Astrocyte (in vitro differentiated cells and primary cell): ENCODE measurements around the gene KLB. TPM values are rescaled to one million over a fixed set of nuclear protein-coding genes. Genes with fewer than 3 reads are reported as not detected.

Source experiments
- DNase-seq: peaks from one replicate; pipeline ENCODE4 v3.0.0-alpha.2; 2010; ENCODE audit warnings: low read depth
- FAIRE-seq: peaks from 2 replicates; lab custom pipeline; 2011; peaks lifted over from hg19 to GRCh38; lab: Jason Lieb, UNC
- H2AFZ ChIP-seq: 2 replicates; pipeline ENCODE4 v1.6.0; 2012; ENCODE audit warnings: low read depth, low read length, inconsistent platforms
- H3K27ac ChIP-seq: 2 replicates; pipeline ENCODE4 v1.5.1; 2011; ENCODE audit warnings: low read depth, low read length, inconsistent platforms
- H3K27me3 ChIP-seq: 2 replicates; pipeline ENCODE4 v1.6.0; 2011; ENCODE audit warnings: low read length, inconsistent platforms; ENCODE audit not compliant: insufficient read depth
- H3K36me3 ChIP-seq: 2 replicates; pipeline ENCODE4 v1.5.1; 2011; ENCODE audit warnings: low read length, inconsistent platforms; ENCODE audit not compliant: insufficient read depth
- H3K4me1 ChIP-seq: 2 replicates; pipeline ENCODE4 v1.5.1; 2011; ENCODE audit warnings: low read length, inconsistent platforms; ENCODE audit not compliant: insufficient read depth
- H3K4me2 ChIP-seq: 2 replicates; pipeline ENCODE4 v1.6.0; 2012; ENCODE audit warnings: low read length, inconsistent platforms
- H3K4me3 ChIP-seq: 2 replicates; pipeline ENCODE4 v1.5.1; 2011; ENCODE audit warnings: low read depth, mild to moderate bottlenecking, low read length, inconsistent platforms; ENCODE audit not compliant: insufficient read depth
- H3K79me2 ChIP-seq: 2 replicates; pipeline ENCODE4 v1.6.0; 2012; ENCODE audit warnings: mild to moderate bottlenecking, low read length, inconsistent platforms; ENCODE audit not compliant: insufficient read depth
- H3K9ac ChIP-seq: 2 replicates; pipeline ENCODE4 v1.6.0; 2012; ENCODE audit warnings: mild to moderate bottlenecking, low read length, inconsistent platforms
- H3K9me3 ChIP-seq: 2 replicates; pipeline ENCODE4 v1.5.1; 2012; ENCODE audit warnings: low read depth, mild to moderate bottlenecking, low read length, inconsistent platforms; ENCODE audit not compliant: insufficient read depth
- H4K20me1 ChIP-seq: 2 replicates; pipeline ENCODE4 v1.6.0; 2012; ENCODE audit warnings: low read length, inconsistent platforms; ENCODE audit not compliant: insufficient read depth
- H3K27ac Mint-ChIP-seq: one replicate; pipeline ENCODE4 v1.8.0; 2021; ENCODE audit warnings: mild to moderate bottlenecking, mixed read lengths; ENCODE audit not compliant: unreplicated experiment
- H3K27me3 Mint-ChIP-seq: one replicate; pipeline ENCODE4 v1.8.0; 2021; ENCODE audit warnings: low read depth, mixed read lengths; ENCODE audit not compliant: unreplicated experiment
- H3K36me3 Mint-ChIP-seq: one replicate; pipeline ENCODE4 v1.8.0; 2021; ENCODE audit warnings: low read depth, mixed read lengths; ENCODE audit not compliant: unreplicated experiment
- H3K4me1 Mint-ChIP-seq: one replicate; pipeline ENCODE4 v1.8.0; 2021; ENCODE audit warnings: low read depth, mixed read lengths; ENCODE audit not compliant: unreplicated experiment
- H3K4me3 Mint-ChIP-seq: one replicate; pipeline ENCODE4 v1.8.0; 2021; ENCODE audit warnings: mild to moderate bottlenecking, moderate library complexity, mixed read lengths; ENCODE audit not compliant: unreplicated experiment
- H3K9me3 Mint-ChIP-seq: one replicate; pipeline ENCODE4 v1.8.0; 2021; ENCODE audit warnings: mild to moderate bottlenecking, mixed read lengths; ENCODE audit not compliant: unreplicated experiment
- CTCF ChIP-seq: IDR thresholded peaks from 2 replicates; pipeline ENCODE4 v1.5.1; 2011; ENCODE audit warnings: low read depth, mild to moderate bottlenecking, inconsistent platforms, low read length, moderate library complexity; ENCODE audit not compliant: insufficient read depth
- EZH2 ChIP-seq: IDR thresholded peaks from 2 replicates; pipeline ENCODE4 v1.6.1; 2012; ENCODE audit warnings: mild to moderate bottlenecking, low read length, inconsistent platforms; ENCODE audit not compliant: insufficient read depth
- total RNA-seq: library from RNA; stranded (reverse); gene quantifications from 2 replicates; pipeline ENCODE4 v1.2.1, GENCODE V29; 2021

The KLB gene
- total RNA-seq, 1 donor from 2014 or later, result not detected

- no peak for TF ChIP-seq EZH2
- no peak for TF ChIP-seq CTCF
- H3K27me3 Mint-ChIP-seq, result no peaks in the 10 kb centered on the region
- Histone ChIP-seq H3K27ac (no peak overlapping the region), H3K4me2 (no peak overlapping the region), H3K4me3 (no peak overlapping the region), H3K27me3 (no peaks in the 10 kb centered on the region), H3K79me2 (no peaks in the 10 kb centered on the region), H3K4me1 (no peaks in the 10 kb centered on the region), H3K9me3 (no peaks in the 10 kb centered on the region), H4K20me1 (no peaks in the 10 kb centered on the region), H3K36me3 (peaks cover 4% of the 10 kb centered on the region), H3K9ac (no peak overlapping the region), H2AFZ (no peak overlapping the region)
- H3K9me3 Mint-ChIP-seq, result no peaks in the 10 kb centered on the region
- H3K4me1 Mint-ChIP-seq, result no peaks in the 10 kb centered on the region
- no peak overlapping the region for H3K4me3 Mint-ChIP-seq
- peaks cover 2% of the 10 kb centered on the region for H3K36me3 Mint-ChIP-seq
- FAIRE-seq, result no peak
- no peak for DNase-seq
- H3K27ac Mint-ChIP-seq, result no peak overlapping the region
Observed at GRCh38 chr4:39476187-39476895, 69.6 kb downstream of the KLB start.

GRCh38 chr4:39480251-39480650 is 73.5 kb downstream of the KLB start:
- H3K27ac ChIP-seq, result no peak overlapping the region
- no peaks in the 10 kb centered on the region for H3K4me1 ChIP-seq
- no peaks in the 10 kb centered on the region for H3K79me2 ChIP-seq
- H3K27me3 ChIP-seq, result no peaks in the 10 kb centered on the region
- DNase-seq (no peak), FAIRE-seq (no peak)
- Mint-ChIP-seq H3K4me3 (no peak overlapping the region), H3K27me3 (no peaks in the 10 kb centered on the region), H3K27ac (no peak overlapping the region), H3K9me3 (peaks cover 10% of the 10 kb centered on the region), H3K36me3 (peaks cover 6% of the 10 kb centered on the region), H3K4me1 (no peaks in the 10 kb centered on the region)
- peaks cover 3% of the 10 kb centered on the region for H3K9me3 ChIP-seq
- no peak overlapping the region for H3K9ac ChIP-seq
- no peak overlapping the region for H3K4me3 ChIP-seq
- no peaks in the 10 kb centered on the region for H4K20me1 ChIP-seq
- TF ChIP-seq CTCF, result no peak
- no peak overlapping the region for H2AFZ ChIP-seq
- no peak overlapping the region for H3K4me2 ChIP-seq
- no peaks in the 10 kb centered on the region for H3K36me3 ChIP-seq

- Mint-ChIP-seq H3K27ac (no peak overlapping the region), H3K4me1 (no peaks in the 10 kb centered on the region), H3K9me3 (peaks cover 13% of the 10 kb centered on the region), H3K36me3 (peaks cover 6% of the 10 kb centered on the region), H3K27me3 (no peaks in the 10 kb centered on the region), H3K4me3 (no peak overlapping the region)
- Histone ChIP-seq H3K36me3 (no peaks in the 10 kb centered on the region), H4K20me1 (no peaks in the 10 kb centered on the region), H3K4me3 (no peak overlapping the region), H3K9me3 (peaks cover 4% of the 10 kb centered on the region), H3K79me2 (no peaks in the 10 kb centered on the region), H3K9ac (no peak overlapping the region), H3K27ac (no peak overlapping the region), H3K4me1 (no peaks in the 10 kb centered on the region), H3K27me3 (no peaks in the 10 kb centered on the region), H3K4me2 (no peak overlapping the region), H2AFZ (no peak overlapping the region)
- TF ChIP-seq EZH2 (no peak), CTCF (no peak)
- DNase-seq (no peak), FAIRE-seq (no peak)
Observed at GRCh38 chr4:39480902-39481695, 74.4 kb downstream of the KLB start.
